ENCODE measurements around the gene SPP2. TPM values are rescaled to one million over a fixed set of nuclear protein-coding genes. Genes with fewer than 3 reads are reported as not detected.

Gene SPP2
- total RNA-seq, 1 experiment from 2014 or later = not detected

DNA sequence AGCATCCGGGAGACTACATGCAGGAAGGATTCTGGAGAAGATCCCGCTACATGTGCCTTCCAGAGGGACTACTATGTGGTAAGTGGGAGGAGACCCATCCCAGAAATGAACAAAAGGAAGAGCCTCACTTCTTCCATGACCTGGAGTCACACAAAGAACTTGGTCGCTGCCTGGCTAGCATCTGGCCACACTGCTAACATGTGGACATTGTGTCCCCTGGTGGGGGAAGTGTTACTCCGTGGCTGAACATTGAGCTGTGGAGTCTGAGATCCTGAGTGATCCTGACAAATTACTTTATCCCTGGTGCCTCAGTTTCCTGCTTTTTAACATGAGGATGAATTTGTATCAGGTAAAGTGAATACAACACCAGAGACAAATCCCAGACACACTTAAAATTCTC is 8.4 kb downstream of the SPP2 start:
- TF ChIP-seq, protein P1, sequence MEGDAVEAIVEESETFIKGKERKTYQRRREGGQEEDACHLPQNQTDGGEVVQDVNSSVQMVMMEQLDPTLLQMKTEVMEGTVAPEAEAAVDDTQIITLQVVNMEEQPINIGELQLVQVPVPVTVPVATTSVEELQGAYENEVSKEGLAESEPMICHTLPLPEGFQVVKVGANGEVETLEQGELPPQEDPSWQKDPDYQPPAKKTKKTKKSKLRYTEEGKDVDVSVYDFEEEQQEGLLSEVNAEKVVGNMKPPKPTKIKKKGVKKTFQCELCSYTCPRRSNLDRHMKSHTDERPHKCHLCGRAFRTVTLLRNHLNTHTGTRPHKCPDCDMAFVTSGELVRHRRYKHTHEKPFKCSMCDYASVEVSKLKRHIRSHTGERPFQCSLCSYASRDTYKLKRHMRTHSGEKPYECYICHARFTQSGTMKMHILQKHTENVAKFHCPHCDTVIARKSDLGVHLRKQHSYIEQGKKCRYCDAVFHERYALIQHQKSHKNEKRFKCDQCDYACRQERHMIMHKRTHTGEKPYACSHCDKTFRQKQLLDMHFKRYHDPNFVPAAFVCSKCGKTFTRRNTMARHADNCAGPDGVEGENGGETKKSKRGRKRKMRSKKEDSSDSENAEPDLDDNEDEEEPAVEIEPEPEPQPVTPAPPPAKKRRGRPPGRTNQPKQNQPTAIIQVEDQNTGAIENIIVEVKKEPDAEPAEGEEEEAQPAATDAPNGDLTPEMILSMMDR (IDR thresholded peaks at IDR 0.05; ENCODE audit: unreplicated experiment) = no peak
- H3K27ac Mint-ChIP-seq (ENCODE audit: low read depth, unreplicated experiment) = no peak overlapping the region
- peaks cover 13% of the 10 kb centered on the region for H3K27me3 Mint-ChIP-seq (ENCODE audit: insufficient read depth, unreplicated experiment)
- intact Hi-C loops (cut with micrococcal nuclease) = no loop called here
- BruUV-seq (replicated peaks) = no TSS peak
- no peaks in the 10 kb centered on the region for H3K9me3 Mint-ChIP-seq (ENCODE audit: unreplicated experiment)
- ChIA-PET CTCF (interaction anchor here (1.2 kb wide), 1 partner anchor 12 kb away, joined by 3 read pairs; no protein-coding TSS in a partner anchor), POLR2A (no interaction called here)
- DNase-seq (ENCODE audit: unreplicated experiment) = no peak
- no peak overlapping the region for H3K4me3 Mint-ChIP-seq (ENCODE audit: unreplicated experiment)
- H3K36me3 Mint-ChIP-seq (ENCODE audit: insufficient read depth, unreplicated experiment) = peaks cover 5% of the 10 kb centered on the region
- H3K4me1 Mint-ChIP-seq (ENCODE audit: insufficient read depth, unreplicated experiment) = peaks cover 4% of the 10 kb centered on the region

- ChIA-PET POLR2A (interaction anchor here (0.7 kb wide), 1 partner anchor 29 kb away, joined by 4 read pairs; no protein-coding TSS in a partner anchor), CTCF (interaction anchor here (0.6 to 1.2 kb wide), 2 partner anchors 11 to 77 kb away, joined by 3 read pairs; no protein-coding TSS in a partner anchor)
- H3K27me3 Mint-ChIP-seq (ENCODE audit: insufficient read depth, unreplicated experiment) = peaks cover 13% of the 10 kb centered on the region
- intact Hi-C loops (cut with micrococcal nuclease) = loop anchor here (5.0 kb wide), 1 partner anchor 1177 kb away; no protein-coding TSS in a partner anchor
- DNase-seq (ENCODE audit: unreplicated experiment) = no peak
- BruUV-seq (replicated peaks) = no TSS peak
- H3K4me3 Mint-ChIP-seq (ENCODE audit: unreplicated experiment) = no peak overlapping the region
- no peaks in the 10 kb centered on the region for H3K9me3 Mint-ChIP-seq (ENCODE audit: unreplicated experiment)
- peaks cover 4% of the 10 kb centered on the region for H3K4me1 Mint-ChIP-seq (ENCODE audit: insufficient read depth, unreplicated experiment)
- H3K27ac Mint-ChIP-seq (ENCODE audit: low read depth, unreplicated experiment) = no peak overlapping the region
- TF ChIP-seq, protein P1 (IDR thresholded peaks at IDR 0.05; ENCODE audit: unreplicated experiment) = no peak
- peaks cover 5% of the 10 kb centered on the region for H3K36me3 Mint-ChIP-seq (ENCODE audit: insufficient read depth, unreplicated experiment)
These were observed 9.7 kb downstream of the SPP2 start for GRCh38 chr2:234060236-234060635.

DNA sequence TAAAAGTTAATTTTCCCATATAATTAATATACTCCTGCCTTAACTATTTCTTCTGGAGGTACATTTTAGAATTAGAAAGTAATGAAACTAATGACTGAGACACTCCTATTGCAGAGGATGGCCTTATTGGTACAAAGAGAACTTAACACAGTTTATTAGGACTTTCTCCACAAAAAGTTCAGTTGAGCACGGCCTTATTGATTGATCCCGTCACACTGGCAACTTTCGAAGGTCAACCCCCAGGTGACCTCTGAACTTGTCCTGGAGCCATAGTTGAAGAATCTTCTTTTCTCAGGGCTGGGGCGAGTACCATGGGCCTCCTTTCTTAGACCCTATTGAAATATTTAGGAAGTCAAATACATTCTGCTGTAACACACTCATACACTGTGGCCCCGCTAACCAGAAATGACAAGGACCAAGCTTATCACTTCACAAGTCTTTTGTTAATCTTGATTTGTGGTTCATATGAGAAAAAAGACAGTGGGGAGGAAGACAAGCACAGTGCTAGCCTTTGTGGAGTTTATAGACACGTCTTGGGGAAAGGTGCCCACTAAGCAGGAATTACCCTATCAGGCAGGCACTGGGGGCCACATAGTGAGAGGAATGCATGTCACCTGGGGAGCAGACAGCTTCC is 11.2 kb downstream of the SPP2 start:
- no peak overlapping the region for H3K4me3 Mint-ChIP-seq (ENCODE audit: unreplicated experiment)
- H3K36me3 Mint-ChIP-seq (ENCODE audit: insufficient read depth, unreplicated experiment) = peaks cover 5% of the 10 kb centered on the region
- no peak overlapping the region for H3K27ac Mint-ChIP-seq (ENCODE audit: low read depth, unreplicated experiment)
- H3K27me3 Mint-ChIP-seq (ENCODE audit: insufficient read depth, unreplicated experiment) = peaks cover 13% of the 10 kb centered on the region
- ChIA-PET POLR2A (interaction anchor here (1.0 kb wide), 1 partner anchor 10 kb away, joined by 4 read pairs; no protein-coding TSS in a partner anchor), CTCF (interaction anchor here (0.8 to 1.2 kb wide), 2 partner anchors 9 to 14 kb away, joined by 3 read pairs; no protein-coding TSS in a partner anchor)
- DNase-seq (ENCODE audit: unreplicated experiment) = no peak
- intact Hi-C loops (cut with micrococcal nuclease) = loop anchor here (5.0 kb wide), 1 partner anchor 1176 kb away; no protein-coding TSS in a partner anchor
- no peaks in the 10 kb centered on the region for H3K9me3 Mint-ChIP-seq (ENCODE audit: unreplicated experiment)
- no TSS peak for BruUV-seq (replicated peaks)
- peaks cover 4% of the 10 kb centered on the region for H3K4me1 Mint-ChIP-seq (ENCODE audit: insufficient read depth, unreplicated experiment)
- TF ChIP-seq, protein P1 (IDR thresholded peaks at IDR 0.05; ENCODE audit: unreplicated experiment) = no peak

GRCh38 chr2:234066587-234066986 is 16.1 kb downstream of the SPP2 start:
- Mint-ChIP-seq H3K9me3 (ENCODE audit: unreplicated experiment) (peaks cover 8% of the 10 kb centered on the region), H3K4me1 (ENCODE audit: insufficient read depth, unreplicated experiment) (no peaks in the 10 kb centered on the region), H3K36me3 (ENCODE audit: insufficient read depth, unreplicated experiment) (no peaks in the 10 kb centered on the region), H3K27me3 (ENCODE audit: insufficient read depth, unreplicated experiment) (no peaks in the 10 kb centered on the region), H3K4me3 (ENCODE audit: unreplicated experiment) (no peak overlapping the region), H3K27ac (ENCODE audit: low read depth, unreplicated experiment) (no peak overlapping the region)
- POLR2A ChIA-PET = no interaction called here
- BruUV-seq (replicated peaks) = no TSS peak
- CTCF ChIA-PET = no interaction called here
- intact Hi-C loops (cut with micrococcal nuclease) = no loop called here
- TF ChIP-seq, protein P1 (IDR thresholded peaks at IDR 0.05; ENCODE audit: unreplicated experiment) = no peak
- no peak for DNase-seq (ENCODE audit: unreplicated experiment)

All from MCF 10A (cell line).